ENCODE results near the gene ILDR2.

GRCh38 chr1:166900987-166901386, 74.4 kb downstream of the ILDR2 start:
- no peak for TF ChIP-seq EZH2 (IDR thresholded peaks at IDR 0.05; ENCODE audit: borderline replicate concordance, low read depth, low read length, poor library complexity, severe bottlenecking)
- TF ChIP-seq CTCF (conservative IDR thresholded peaks at IDR 0.05; ENCODE audit: low read depth, low read length): no peak

All from A673 (cell line).